ENCODE data around the gene MRPS12.

MRPS12 gene

GRCh38 chr19:38975214-38975860 is 44.6 kb downstream of the MRPS12 start, which contains the start of gene FBXO17:
Gene FBXO17, minus strand, starts transcription at chr19:38975742. Its CDS starts 25,423 bp downstream, at chr19:38950319.
- peak in 38 of 51 donors; percentile 3 to 59 (median 24) for DNase-seq

GRCh38 chr19:38975861-38976271 is 45.1 kb downstream of the MRPS12 start:
- peak in 11 of 51 donors; percentile 5 to 49 (median 31) for DNase-seq

- peak in 1 of 51 donors; percentile 34 for DNase-seq
These were observed 46.9 kb downstream of the MRPS12 start for GRCh38 chr19:38977445-38978325.

- DNase-seq, result no peak
These were observed 47.6 kb downstream of the MRPS12 start for GRCh38 chr19:38978326-38978689.

GRCh38 chr19:38979812-38980211 is 49.1 kb downstream of the MRPS12 start:
- no peak for DNase-seq

GRCh38 chr19:38980583-38981374 is 50.0 kb downstream of the MRPS12 start:
- DNase-seq, result no peak
